Sigmoid colon (tissue), 4 donors: ENCODE measurements around the gene GLS.

ENCODE experiments used
- CTCF ChIP-seq, 4 experiments: fragments of 450-650 bp in 3 of 4; fragments of 200-600 bp in 1 of 4; IDR thresholded peaks; one replicate each; pipeline ENCODE4 v1.5.1; 2016 to 2019; ENCODE audit warnings: antibody characterized with exemption in 4 of 4, mild to moderate bottlenecking in 3 of 4, moderate library complexity in 2 of 4
- EP300 ChIP-seq, 4 donors: sonication (generic); formaldehyde crosslinking; IDR thresholded peaks; one replicate each; pipeline ENCODE4 v1.6.1; 2017; ENCODE audit warnings: antibody characterized with exemption in 4 of 4

- TF ChIP-seq EP300 (IDR thresholded peaks at IDR 0.05) = no peak
- no peak for TF ChIP-seq CTCF (IDR thresholded peaks at IDR 0.05)
These were observed 43.2 kb upstream of the GLS start for GRCh38 chr2:190837420-190837819.
